IMR-90 (cell line): Measurements from ENCODE around the gene CDON. TPM values are rescaled to one million over a fixed set of nuclear protein-coding genes. Genes with fewer than 3 reads are reported as not detected.

ENCODE experiments used
- ATAC-seq: fragments of 200-7000 bp; cut with Tn5 transposase; 2 replicates; pipeline ENCODE4 v1.9.1; 2020; ENCODE audit warnings: low read depth, mild to moderate bottlenecking, moderate library complexity
- BruUV-seq: library from RNA; stranded (reverse); fragments of 400-500 nt; replicated peaks from 2 replicates; lab custom pipeline; 2021; lab: Mats Ljungman, UMichigan
- CTCF ChIA-PET: fragments of 300-600 bp; formaldehyde crosslinking; extraction: SDS; loops from one replicate; lab custom pipeline; 2021; ENCODE audit warnings: antibody characterized with exemption; lab: Yijun Ruan, JAX
- POLR2A ChIA-PET: fragments of 300-600 bp; sonication (Branson Sonifier 250); formaldehyde crosslinking; loops from one replicate; lab custom pipeline; 2022; ENCODE audit warnings: antibody characterized with exemption; ENCODE audit not compliant: unreplicated experiment; lab: Charles Lee
- DNase-seq: peaks from one replicate; pipeline ENCODE4 v3.0.0; 2013
- H2AFZ ChIP-seq: replicated peaks from 2 replicates; pipeline ENCODE3; 2013; ENCODE audit warnings: low read length, mild to moderate bottlenecking; ENCODE audit not compliant: poor library complexity
- H2AK5ac ChIP-seq: 2 replicates; pipeline ENCODE4 v1.6.1; 2013; ENCODE audit warnings: low read depth, low read length, inconsistent platforms
- H2AK9ac ChIP-seq: replicated peaks from 2 replicates; pipeline ENCODE3; 2013; ENCODE audit warnings: mild to moderate bottlenecking, low read depth, low read length, moderate library complexity; ENCODE audit not compliant: poor library complexity
- H2BK120ac ChIP-seq: 2 replicates; pipeline ENCODE4 v1.6.1; 2013; ENCODE audit warnings: low read depth, low read length, inconsistent platforms
- H2BK15ac ChIP-seq: 3 replicates; pipeline ENCODE4 v1.6.1; 2013; ENCODE audit warnings: low read depth, low read length, inconsistent platforms
- H2BK20ac ChIP-seq: 2 replicates; pipeline ENCODE4 v1.6.1; 2013; ENCODE audit warnings: low read depth, mild to moderate bottlenecking, inconsistent platforms, low read length, moderate library complexity
- H2BK5ac ChIP-seq: 2 replicates; pipeline ENCODE4 v1.6.1; 2013; ENCODE audit warnings: mild to moderate bottlenecking, low read depth, low read length, inconsistent platforms; ENCODE audit not compliant: poor library complexity, severe bottlenecking
- H3K14ac ChIP-seq: replicated peaks from 2 replicates; pipeline ENCODE4 v1.6.1; 2013; ENCODE audit warnings: low read depth, low read length, inconsistent platforms
- H3K18ac ChIP-seq: 2 replicates; pipeline ENCODE4 v1.6.1; 2013; ENCODE audit warnings: low read depth, low read length, control low read depth
- H3K23ac ChIP-seq: 2 replicates; pipeline ENCODE4 v1.6.1; 2013; ENCODE audit warnings: low read depth, low read length, inconsistent platforms
- H3K27ac ChIP-seq: 2 replicates; pipeline ENCODE4 v1.5.1; 2013; ENCODE audit warnings: mild to moderate bottlenecking, control low read depth, low read length; ENCODE audit not compliant: insufficient read depth
- H3K27me3 ChIP-seq: 2 replicates; pipeline ENCODE4 v1.6.1; 2013; ENCODE audit warnings: low read length; ENCODE audit not compliant: control insufficient read depth, insufficient read depth
- H3K36me3 ChIP-seq: 2 replicates; pipeline ENCODE4 v1.6.1; 2013; ENCODE audit warnings: low read length, mixed read lengths; ENCODE audit not compliant: control insufficient read depth, insufficient read depth
- H3K4ac ChIP-seq: 2 replicates; pipeline ENCODE4 v1.6.1; 2013; ENCODE audit warnings: low read depth, low read length, inconsistent platforms
- H3K4me1 ChIP-seq: 2 replicates; pipeline ENCODE4 v1.6.1; 2013; ENCODE audit warnings: low read length, mixed read lengths; ENCODE audit not compliant: control insufficient read depth, insufficient read depth
- H3K4me2 ChIP-seq: 2 replicates; pipeline ENCODE4 v1.6.1; 2013; ENCODE audit warnings: low read depth, mild to moderate bottlenecking, control low read depth, low read length, moderate library complexity
- H3K4me3 ChIP-seq: 2 replicates; pipeline ENCODE4 v1.5.1; 2013; ENCODE audit warnings: low read depth, mild to moderate bottlenecking, control low read depth, low read length, moderate library complexity; ENCODE audit not compliant: insufficient read depth
- H3K56ac ChIP-seq: 2 replicates; pipeline ENCODE4 v1.6.1; 2013; ENCODE audit warnings: low read length, inconsistent platforms; ENCODE audit not compliant: insufficient read depth; ENCODE audit errors: extremely low read depth
- H3K79me1 ChIP-seq, 2 experiments: 2 replicates each; pipeline ENCODE4 v1.6.1; 2013; ENCODE audit warnings: low read length in 2 of 2, inconsistent platforms in 1 of 2, low read depth in 1 of 2
- H3K9ac ChIP-seq: 2 replicates; pipeline ENCODE4 v1.6.1; 2013; ENCODE audit warnings: low read depth, low read length, control low read depth
- H3K9me1 ChIP-seq: 2 replicates; pipeline ENCODE4 v1.6.1; 2013; ENCODE audit warnings: low read length, inconsistent platforms; ENCODE audit not compliant: insufficient read depth
- H3K9me3 ChIP-seq: 2 replicates; pipeline ENCODE4 v1.6.1; 2013; ENCODE audit warnings: low read length; ENCODE audit not compliant: control insufficient read depth, insufficient read depth
- H4K20me1 ChIP-seq: 2 replicates; pipeline ENCODE4 v1.6.1; 2013; ENCODE audit warnings: low read length, inconsistent platforms; ENCODE audit not compliant: insufficient read depth
- H4K5ac ChIP-seq: 2 replicates; pipeline ENCODE4 v1.6.1; 2013; ENCODE audit warnings: mild to moderate bottlenecking, low read depth, low read length, control low read depth
- H4K8ac ChIP-seq, 2 experiments: 2 replicates each; pipeline ENCODE4 v1.6.1; 2013; ENCODE audit warnings: low read depth in 2 of 2, low read length in 2 of 2, control low read depth in 1 of 2, inconsistent platforms in 1 of 2
- H4K91ac ChIP-seq: 2 replicates; pipeline ENCODE4 v1.6.1; 2013; ENCODE audit warnings: low read depth, low read length, inconsistent platforms; ENCODE audit not compliant: insufficient read depth
- CEBPB ChIP-seq: IDR thresholded peaks from 2 replicates; pipeline ENCODE4 v1.6.1; 2012; ENCODE audit warnings: low read depth, low read length, improper control_type of control experiment
- ELK1 ChIP-seq: fragments of 150-350 bp; IDR thresholded peaks from 2 replicates; pipeline ENCODE4 v1.6.1; 2016; ENCODE audit warnings: low read depth, mild to moderate bottlenecking, low read length, moderate library complexity, borderline replicate concordance
- MAZ ChIP-seq: IDR thresholded peaks from 2 replicates; pipeline ENCODE4 v1.6.1; 2012; ENCODE audit warnings: low read depth, mild to moderate bottlenecking, low read length, improper control_type of control experiment, moderate library complexity, borderline replicate concordance
- WGBS, 2 experiments: methylation state at CpG; one replicate each; pipeline versions ENCODE4 v1.1.5 to v1.1.7; 2013; ENCODE audit warnings: missing lambda C conversion rate in 2 of 2; ENCODE audit not compliant: insufficient read length in 1 of 2; ENCODE audit errors: extremely low coverage in 2 of 2; 5-methylcytosine and 5-hydroxymethylcytosine counted together
- dilution Hi-C: fragments of 300-500 bp; cut with HindIII; formaldehyde crosslinking; loops from one replicate; pipeline ENCODE4 v1.14.3; 2018; ENCODE audit warnings: low sequenced_read_pairs; ENCODE audit not compliant: unreplicated experiment
- in situ Hi-C: fragments of 300-500 bp; cut with MboI; formaldehyde crosslinking; loops from 3 replicates; pipeline ENCODE4 v1.14.3; 2019; ENCODE audit warnings: low sequenced_read_pairs, inconsistent platforms, mixed read lengths
- intact Hi-C: fragments of 100-400 bp; cut with micrococcal nuclease; formaldehyde crosslinking; loops from 2 replicates; pipeline ENCODE4 v1.10.0; 2022
- polyA plus RNA-seq, 3 experiments: library from polyadenylated mRNA; depleted of rRNA; stranded (reverse); fragments of >200 nt; gene quantifications; 2 replicates each; pipeline ENCODE4 v1.2.3, GENCODE V29; 2012; ENCODE audit warnings: low replicate concordance in 1 of 3
- total RNA-seq: library from RNA; depleted of rRNA; stranded (reverse); fragments of >200 nt; gene quantifications from 2 replicates; pipeline ENCODE4 v1.2.3, GENCODE V29; 2012

Gene CDON
- total and polyA plus RNA-seq, 2 of the 4 experiments (the other 2 are of a cell fraction) = 1.2 to 3.8 TPM

GRCh38 chr11:125925247-125925740 is 137.4 kb downstream of the CDON start:
- Histone ChIP-seq H3K9me1 (no peaks in the 10 kb centered on the region), H3K9ac (no peak overlapping the region), H4K5ac (no peak overlapping the region), H4K20me1 (no peaks in the 10 kb centered on the region), H2AFZ (no peak overlapping the region), H4K8ac (no peak overlapping the region), H3K23ac (no peak overlapping the region), H3K4me1 (no peaks in the 10 kb centered on the region), H3K27ac (no peak overlapping the region), H3K56ac (no peak overlapping the region), H3K36me3 (no peaks in the 10 kb centered on the region), H3K18ac (no peak overlapping the region), H2BK20ac (no peak overlapping the region), H2BK120ac (no peak overlapping the region), H2AK9ac (no peak overlapping the region), H3K4me2 (no peak overlapping the region), H3K9me3 (no peaks in the 10 kb centered on the region), H3K4me3 (no peak overlapping the region), H3K79me1 (no peaks in the 10 kb centered on the region), H3K27me3 (peaks cover 36% of the 10 kb centered on the region), H4K91ac (no peak overlapping the region), H2AK5ac (no peak overlapping the region), H2BK5ac (no peak overlapping the region), H3K4ac (no peak overlapping the region), H2BK15ac (no peak overlapping the region), H3K14ac (no peak overlapping the region)
- ATAC-seq (no peak), DNase-seq (no peak)
- POLR2A ChIA-PET = no interaction called here
- in situ Hi-C loops = loop anchor here (5.0 kb wide), 1 partner anchor 267 kb away; no protein-coding TSS in a partner anchor
- BruUV-seq = no TSS peak
- dilution Hi-C loops = no loop called here
- CTCF ChIA-PET = interaction anchor here (0.6 to 1.2 kb wide), 2 partner anchors 199 to 268 kb away, joined by 3 read pairs; no protein-coding TSS in a partner anchor
- TF ChIP-seq CEBPB = no peak
- no peak for TF ChIP-seq MAZ
- TF ChIP-seq ELK1 = no peak
- intact Hi-C loops = no loop called here
- no CpG with 5 or more reads among the region's 6 CpGs for WGBS, 2 experiments
